HUES6 (cell line): ENCODE measurements around the gene RASGRP2.

Experiments
- H3K27ac ChIP-seq: 2 replicates; pipeline ENCODE4 v1.7.0; 2013; ENCODE audit warnings: low read depth, mild to moderate bottlenecking, low read length, inconsistent platforms
- H3K27me3 ChIP-seq: 2 replicates; pipeline ENCODE4 v1.6.1; 2013; ENCODE audit warnings: low read length; ENCODE audit not compliant: control insufficient read depth, insufficient read depth
- H3K36me3 ChIP-seq: 2 replicates; pipeline ENCODE4 v1.6.1; 2013; ENCODE audit warnings: low read length; ENCODE audit not compliant: control insufficient read depth, insufficient read depth
- H3K4me1 ChIP-seq: 2 replicates; pipeline ENCODE4 v1.6.1; 2013; ENCODE audit warnings: low read length; ENCODE audit not compliant: control insufficient read depth, insufficient read depth
- H3K4me3 ChIP-seq: 2 replicates; pipeline ENCODE4 v1.5.1; 2013; ENCODE audit warnings: low read depth, low read length
- H3K9ac ChIP-seq: one replicate; pipeline ENCODE4 v1.6.1; 2013; ENCODE audit warnings: mild to moderate bottlenecking, low read length
- H3K9me3 ChIP-seq: 2 replicates; pipeline ENCODE4 v1.6.1; 2013; ENCODE audit warnings: low read depth, low read length; ENCODE audit not compliant: control insufficient read depth, insufficient read depth

Gene RASGRP2

DNA sequence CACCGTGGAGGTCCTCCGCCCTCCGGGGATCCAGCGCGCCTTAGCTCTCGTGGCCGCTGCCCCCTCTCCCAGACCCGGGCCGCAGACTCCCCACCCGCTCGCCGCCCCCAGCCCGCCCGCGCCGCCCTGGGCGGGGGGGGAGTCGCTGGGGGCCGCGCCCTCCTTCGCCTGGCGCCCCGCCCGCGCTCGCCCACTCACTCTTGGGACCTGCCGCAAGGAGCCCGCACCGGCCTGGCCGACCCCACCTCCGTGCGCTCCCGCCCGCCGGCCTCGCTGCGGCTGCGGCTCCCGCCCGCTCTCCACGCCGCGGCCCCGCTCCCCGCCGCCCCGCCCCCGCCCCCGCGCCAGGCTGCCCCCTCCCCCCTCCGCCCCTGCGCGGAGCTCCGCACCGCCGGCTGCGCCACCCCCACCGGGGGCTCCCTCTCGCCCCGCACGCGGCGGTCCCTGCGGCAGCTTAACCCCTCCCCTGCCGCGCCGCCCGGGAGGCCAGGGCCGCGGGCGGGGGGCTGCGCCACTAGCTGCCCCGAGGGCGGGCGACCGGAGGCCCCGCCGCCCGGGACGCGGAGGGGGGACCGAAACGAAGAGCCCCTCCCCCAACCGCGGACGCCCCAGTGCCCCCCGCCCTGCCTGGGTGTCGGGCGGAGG, 724 bp upstream of the RASGRP2 start:
- no peaks in the 10 kb centered on the region for H3K9me3 ChIP-seq
- H3K4me1 ChIP-seq, result peaks cover 32% of the 10 kb centered on the region
- peak overlapping the region; percentile 51 for H3K4me3 ChIP-seq
- H3K27ac ChIP-seq, result no peak overlapping the region
- no peak overlapping the region for H3K9ac ChIP-seq
- peaks cover 64% of the 10 kb centered on the region for H3K27me3 ChIP-seq
- H3K36me3 ChIP-seq, result no peaks in the 10 kb centered on the region

DNA sequence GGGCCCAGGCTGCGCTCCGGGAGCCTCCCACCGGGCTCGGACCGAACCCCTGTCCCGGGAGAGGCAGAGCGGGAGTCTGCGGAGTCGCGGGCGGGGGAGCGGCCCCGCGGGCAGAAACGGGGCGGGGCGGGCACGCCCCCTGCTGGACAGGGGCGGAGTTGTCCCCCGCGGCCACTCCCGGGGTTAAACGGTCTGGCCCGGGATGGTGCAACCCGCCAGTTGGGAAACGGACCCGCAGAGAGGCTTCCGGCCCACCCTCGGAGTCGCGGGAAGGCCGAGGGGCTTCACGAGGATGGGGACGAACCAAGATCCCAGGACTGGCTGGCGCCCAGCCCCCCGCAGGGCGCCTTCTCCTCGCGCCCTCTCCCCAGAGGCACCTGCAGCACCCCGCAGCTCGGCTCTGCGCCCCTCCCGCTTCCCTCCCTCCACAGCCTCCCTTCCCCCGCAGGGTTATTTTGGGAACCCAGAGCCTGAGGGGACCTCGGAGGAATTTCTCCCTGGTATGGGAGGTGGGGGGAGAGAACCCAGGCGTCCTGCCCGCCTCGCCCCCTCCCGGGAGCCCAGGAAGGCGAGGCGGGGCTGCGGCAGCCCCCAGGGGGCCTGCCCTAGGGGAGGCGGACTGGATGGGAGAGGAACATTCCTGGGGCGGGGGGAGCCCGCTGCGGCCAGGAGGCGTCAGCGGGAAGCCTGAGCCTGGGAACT, 902 bp downstream of the RASGRP2 start:
- Histone ChIP-seq H3K36me3 (no peaks in the 10 kb centered on the region), H3K27ac (no peak overlapping the region), H3K27me3 (peaks cover 66% of the 10 kb centered on the region), H3K9ac (peak overlapping the region; percentile 65), H3K4me1 (peaks cover 38% of the 10 kb centered on the region), H3K4me3 (peak overlapping the region; percentile 51), H3K9me3 (no peaks in the 10 kb centered on the region)

DNA sequence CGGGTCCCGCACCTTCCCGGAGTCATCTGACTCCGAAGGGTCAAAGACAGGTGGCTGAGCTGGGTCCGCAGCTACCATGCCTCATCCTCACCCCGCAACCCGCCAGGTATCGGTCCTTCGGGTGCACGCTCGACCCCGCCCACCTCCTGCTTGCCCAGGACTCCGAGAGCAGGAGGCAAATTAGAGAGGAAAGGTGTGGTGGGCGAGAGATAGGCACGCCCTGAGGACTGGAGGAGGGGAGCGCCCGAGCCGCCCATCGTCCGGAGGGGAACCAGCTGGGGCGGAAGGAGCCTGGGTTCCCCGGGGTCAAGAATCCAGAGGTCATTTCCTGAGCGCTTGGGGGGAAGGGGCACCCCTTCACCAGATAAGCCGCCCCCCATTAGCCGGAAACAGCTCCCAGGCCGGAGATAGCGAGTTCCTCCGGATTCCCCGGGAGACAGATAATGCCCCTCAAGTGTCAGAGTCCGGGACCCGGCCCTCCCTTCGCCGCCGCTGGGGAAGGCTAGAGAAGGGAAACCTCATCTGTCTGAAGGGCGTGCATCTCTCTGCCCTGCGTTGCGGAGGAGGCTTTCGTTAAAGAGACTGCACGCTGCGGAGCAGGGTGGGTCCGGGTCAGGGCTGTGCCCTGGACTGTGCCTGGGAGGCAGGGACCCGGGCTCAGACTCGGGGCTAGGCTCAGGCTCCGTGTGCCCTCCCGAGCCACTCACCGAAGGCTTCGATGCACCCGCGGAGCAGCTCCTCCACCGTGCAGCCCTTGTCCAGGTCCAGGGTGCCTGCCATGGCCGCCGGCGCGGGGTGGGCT, 1.7 kb downstream of the RASGRP2 start:
- Histone ChIP-seq H3K9ac (peak overlapping the region; percentile 65), H3K4me1 (peaks cover 38% of the 10 kb centered on the region), H3K27ac (no peak overlapping the region), H3K27me3 (peaks cover 66% of the 10 kb centered on the region), H3K9me3 (no peaks in the 10 kb centered on the region), H3K36me3 (no peaks in the 10 kb centered on the region), H3K4me3 (peak overlapping the region; percentile 51)

DNA sequence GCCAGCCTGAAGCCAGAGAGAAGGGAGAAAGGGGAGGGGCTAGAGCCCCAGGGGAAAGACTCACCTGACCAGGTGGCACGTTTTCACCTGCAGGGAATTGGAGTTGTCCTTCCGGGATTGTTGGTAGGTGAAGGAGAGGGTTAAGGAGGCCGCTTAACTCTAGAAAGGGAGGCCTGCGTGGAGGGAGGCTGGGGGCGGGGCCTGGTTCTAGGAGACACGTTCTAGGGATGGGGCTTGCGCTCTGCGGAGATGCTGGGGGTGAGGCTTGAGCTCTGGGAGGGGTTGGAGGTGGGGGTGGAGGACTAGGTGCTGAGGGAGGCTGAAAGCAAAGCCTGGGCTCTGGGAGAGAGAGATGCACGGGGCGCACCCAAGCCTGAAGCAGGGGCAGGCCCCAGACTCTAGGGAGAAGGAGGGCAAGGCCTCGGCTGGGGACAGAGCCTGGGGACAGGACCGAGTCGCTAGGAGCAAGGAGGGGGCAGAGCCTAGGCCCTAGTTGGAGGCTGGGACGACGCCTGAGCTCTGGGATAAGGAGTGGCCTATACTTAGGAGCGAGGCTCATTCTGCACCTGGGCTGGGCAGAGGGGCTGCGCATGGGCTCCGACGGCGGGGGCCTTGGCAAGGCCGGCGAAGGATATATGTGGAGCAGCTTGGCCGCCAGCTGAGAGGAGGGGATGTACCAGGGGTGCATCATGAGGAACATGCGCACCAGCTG, 2.4 kb downstream of the RASGRP2 start:
- H3K9me3 ChIP-seq, result no peaks in the 10 kb centered on the region
- H3K4me3 ChIP-seq, result peak overlapping the region; percentile 51
- H3K4me1 ChIP-seq, result peaks cover 38% of the 10 kb centered on the region
- no peaks in the 10 kb centered on the region for H3K36me3 ChIP-seq
- peaks cover 62% of the 10 kb centered on the region for H3K27me3 ChIP-seq
- H3K27ac ChIP-seq, result no peak overlapping the region
- no peak overlapping the region for H3K9ac ChIP-seq

DNA sequence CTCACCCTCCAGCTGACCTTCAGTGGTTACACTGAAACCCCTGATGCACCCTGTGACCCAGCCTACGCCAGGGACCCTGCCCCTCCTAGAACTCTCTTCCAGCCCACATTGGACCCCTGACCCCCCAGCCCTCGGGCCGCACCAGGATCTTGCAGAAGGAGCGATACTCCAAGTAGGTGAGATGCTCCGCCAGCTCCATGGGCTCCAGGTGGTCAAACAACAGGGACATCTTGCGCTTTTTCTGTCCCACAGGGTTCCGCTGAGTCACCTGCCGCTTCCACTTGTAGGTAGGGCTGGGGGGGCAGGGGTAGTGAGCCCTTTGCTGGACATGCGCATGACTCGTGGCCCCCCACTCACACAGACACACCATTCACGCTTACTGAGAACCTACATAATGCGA, 4.1 kb downstream of the RASGRP2 start:
- Histone ChIP-seq H3K27ac (no peak overlapping the region), H3K9me3 (no peaks in the 10 kb centered on the region), H3K4me3 (no peak overlapping the region), H3K27me3 (peaks cover 50% of the 10 kb centered on the region), H3K9ac (no peak overlapping the region), H3K36me3 (no peaks in the 10 kb centered on the region), H3K4me1 (peaks cover 38% of the 10 kb centered on the region)

DNA sequence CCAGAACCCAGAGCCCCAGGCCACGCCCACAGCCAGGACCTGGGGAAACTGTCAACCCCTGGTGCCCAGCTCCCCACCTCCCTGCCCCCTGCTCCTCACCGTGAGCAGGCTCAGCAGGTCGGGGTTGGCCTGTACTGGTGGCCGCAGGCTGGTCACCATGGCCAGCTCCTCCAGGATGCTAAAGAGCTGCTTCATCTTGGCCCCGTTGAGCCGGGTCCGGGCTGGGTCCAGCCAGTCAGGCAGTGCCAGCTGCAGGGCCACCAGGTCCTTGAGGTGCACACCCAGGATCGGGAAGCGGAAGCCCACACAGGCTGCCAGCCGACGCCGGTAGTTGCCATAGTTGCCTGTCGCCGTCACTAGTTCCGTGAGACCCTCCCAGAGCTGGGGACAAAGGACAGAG, 7.3 kb downstream of the RASGRP2 start:
- peaks cover 27% of the 10 kb centered on the region for H3K4me1 ChIP-seq
- no peaks in the 10 kb centered on the region for H3K9me3 ChIP-seq
- H3K27me3 ChIP-seq, result peaks cover 22% of the 10 kb centered on the region
- H3K4me3 ChIP-seq, result no peak overlapping the region
- no peaks in the 10 kb centered on the region for H3K36me3 ChIP-seq
- H3K9ac ChIP-seq, result no peak overlapping the region
- H3K27ac ChIP-seq, result no peak overlapping the region

DNA sequence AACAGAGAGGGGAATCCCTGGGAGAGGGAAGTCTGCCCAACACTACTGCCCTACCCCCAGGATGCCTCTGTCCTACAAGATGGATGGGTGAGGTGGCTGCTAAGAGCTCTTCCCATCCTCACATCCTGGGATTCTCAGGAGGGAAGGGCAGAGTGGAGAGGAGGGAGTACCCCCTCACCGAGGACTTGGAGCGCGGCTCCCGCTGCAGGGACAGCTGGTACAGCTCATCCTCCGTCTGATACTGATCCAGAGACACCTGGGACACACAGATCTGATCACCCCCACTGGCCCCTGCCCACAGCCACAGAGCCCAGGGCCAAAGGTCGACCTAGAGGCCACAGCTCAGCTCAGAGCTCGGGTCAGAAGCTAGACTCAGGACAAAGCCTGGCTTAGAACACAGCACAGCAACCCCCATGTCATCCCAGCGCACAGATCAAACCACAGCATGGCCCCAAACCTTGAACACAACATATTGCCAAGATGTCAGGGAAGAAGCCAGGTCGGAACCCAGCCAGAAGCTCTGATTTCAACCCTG, 8.2 kb downstream of the RASGRP2 start:
- Histone ChIP-seq H3K36me3 (no peaks in the 10 kb centered on the region), H3K4me1 (peaks cover 22% of the 10 kb centered on the region), H3K27ac (no peak overlapping the region), H3K9ac (no peak overlapping the region), H3K27me3 (peaks cover 13% of the 10 kb centered on the region), H3K4me3 (no peak overlapping the region), H3K9me3 (no peaks in the 10 kb centered on the region)

DNA sequence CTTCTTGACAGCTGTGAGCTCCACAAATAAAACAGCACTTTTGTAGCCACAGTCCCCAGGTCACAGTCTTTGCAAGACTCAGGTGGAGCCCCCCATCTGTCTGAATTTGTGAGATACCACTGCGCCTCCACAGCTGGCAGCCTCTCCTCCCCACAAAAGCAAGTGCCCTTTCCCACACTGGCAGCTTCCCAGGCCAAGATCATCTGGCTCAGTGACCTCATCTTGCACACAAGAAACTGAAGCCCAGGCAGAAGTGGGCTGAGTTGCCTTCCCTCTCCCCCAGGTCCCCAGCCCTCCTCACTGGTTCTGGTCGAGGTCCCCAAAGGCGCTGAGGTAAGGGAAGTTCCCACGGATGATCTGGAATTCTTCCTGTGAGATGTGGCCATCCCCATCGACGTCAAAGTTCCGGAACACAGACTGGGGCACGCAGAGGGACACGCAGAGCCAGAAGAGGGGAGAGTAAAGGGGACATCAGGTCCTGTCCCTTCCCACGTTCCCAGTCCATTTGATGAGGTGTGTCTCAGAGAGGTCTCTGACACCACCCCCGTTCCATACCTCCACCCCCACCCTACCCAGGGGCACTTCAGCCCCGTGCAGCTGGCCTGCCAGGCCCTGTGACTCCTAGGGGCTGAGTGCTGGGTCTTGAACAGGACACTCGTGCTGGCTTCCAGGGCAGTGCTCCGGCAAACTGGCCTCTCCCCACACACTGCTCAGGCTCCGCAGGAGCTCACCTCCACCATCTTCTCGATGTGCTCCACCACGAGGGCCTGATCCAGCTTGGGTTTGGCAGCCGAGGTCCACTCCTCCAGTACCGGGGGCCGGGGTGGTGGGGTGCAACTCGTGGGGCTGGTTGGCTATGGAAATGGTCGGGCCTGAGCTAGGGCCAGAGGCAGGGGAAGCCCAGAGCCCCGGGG, 8.9 kb downstream of the RASGRP2 start:
- no peak overlapping the region for H3K4me3 ChIP-seq
- H3K27ac ChIP-seq, result no peak overlapping the region
- H3K27me3 ChIP-seq, result peaks cover 13% of the 10 kb centered on the region; the same call in 1 of the 2 replicates

DNA sequence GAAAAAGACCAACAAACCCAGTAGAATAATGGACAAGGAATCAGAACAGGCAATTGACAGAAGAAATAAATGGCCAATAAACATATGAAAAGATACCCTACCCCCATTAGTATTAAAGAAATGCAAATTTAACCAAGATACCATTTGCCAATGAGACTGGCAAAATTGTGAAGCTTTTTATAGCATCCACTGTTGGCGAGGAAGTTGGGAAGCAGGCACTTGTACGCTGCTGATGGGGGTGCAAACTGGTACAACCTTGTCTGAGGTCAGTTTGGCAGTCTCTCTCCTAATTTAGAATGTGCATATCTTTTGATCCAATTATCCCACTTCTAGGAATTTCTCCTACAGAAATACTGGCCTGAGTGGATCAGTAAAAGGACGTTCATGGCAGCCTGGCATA, 12.3 kb downstream of the RASGRP2 start:
- Histone ChIP-seq H3K4me3 (no peak overlapping the region), H3K27me3 (peaks cover 7% of the 10 kb centered on the region; the same call in 1 of the 2 replicates), H3K36me3 (no peaks in the 10 kb centered on the region), H3K9ac (no peak overlapping the region), H3K4me1 (peaks cover 17% of the 10 kb centered on the region), H3K9me3 (no peaks in the 10 kb centered on the region), H3K27ac (no peak overlapping the region)

More for the DNA sequence above, 8.9 kb downstream of the RASGRP2 start:
- peaks cover 23% of the 10 kb centered on the region for H3K4me1 ChIP-seq
- no peaks in the 10 kb centered on the region for H3K36me3 ChIP-seq
- H3K9me3 ChIP-seq, result no peaks in the 10 kb centered on the region
- no peak overlapping the region for H3K9ac ChIP-seq
